Common myeloid progenitor, CD34-positive (primary cell): Measurements from ENCODE around the gene NCMAP.

ENCODE experiments used
- CTCF ChIA-PET: fragments of 350-600 bp; sonication (Branson Sonifier 250); formaldehyde crosslinking; loops from one replicate; lab custom pipeline; 2021; ENCODE audit warnings: antibody characterized with exemption; lab: Charles Lee
- POLR2A ChIA-PET: fragments of 350-600 bp; sonication (Branson Sonifier 250); formaldehyde crosslinking; loops from one replicate; lab custom pipeline; 2021; ENCODE audit warnings: antibody characterized with exemption; lab: Charles Lee
- DNase-seq, 3 donors: peaks; one replicate each; pipeline versions ENCODE4 v3.0.0 to v3.0.0-alpha.2; 2013
- H3K27ac ChIP-seq, 2 experiments: 1 replicate in 1 of 2; 2 replicates in 1 of 2; pipeline ENCODE4 v1.7.0; 2013; ENCODE audit warnings: inconsistent platforms in 2 of 2, low read length in 2 of 2, mild to moderate bottlenecking in 2 of 2, low read depth in 1 of 2, moderate library complexity in 1 of 2; ENCODE audit not compliant: severe bottlenecking in 2 of 2, insufficient read depth in 1 of 2, poor library complexity in 1 of 2
- H3K27me3 ChIP-seq, 5 experiments: replicated peaks in 2 of 5; 1 replicate in 3 of 5; 2 replicates in 2 of 5; pipeline versions ENCODE4 v1.6.1 to v1.7.0; 2013; ENCODE audit warnings: low read length in 4 of 5, mild to moderate bottlenecking in 2 of 5, moderate library complexity in 2 of 5, inconsistent platforms in 1 of 5; ENCODE audit not compliant: insufficient read depth in 5 of 5, control insufficient read depth in 4 of 5
- H3K36me3 ChIP-seq, 4 experiments: 1 replicate in 2 of 4; 2 replicates in 2 of 4; pipeline versions ENCODE4 v1.6.1 to v1.7.0; 2013; ENCODE audit warnings: low read length in 3 of 4, control low read depth in 1 of 4, mild to moderate bottlenecking in 1 of 4; ENCODE audit not compliant: control insufficient read depth in 4 of 4, insufficient read depth in 4 of 4
- H3K4me1 ChIP-seq, 4 experiments: 1 replicate in 3 of 4; 2 replicates in 1 of 4; pipeline versions ENCODE4 v1.6.1 to v1.7.1; 2013; ENCODE audit warnings: low read length in 3 of 4, mild to moderate bottlenecking in 3 of 4, control low read depth in 1 of 4, inconsistent platforms in 1 of 4, moderate library complexity in 1 of 4; ENCODE audit not compliant: control insufficient read depth in 4 of 4, insufficient read depth in 4 of 4; ENCODE audit errors: control extremely low read depth in 1 of 4
- H3K4me3 ChIP-seq, 7 experiments: 1 replicate in 4 of 7; 2 replicates in 3 of 7; pipeline versions ENCODE4 v1.5.1 to v1.7.0; 2013; ENCODE audit warnings: mild to moderate bottlenecking in 7 of 7, low read length in 6 of 7, moderate library complexity in 6 of 7, inconsistent platforms in 2 of 7, low read depth in 2 of 7, control low read depth in 1 of 7; ENCODE audit not compliant: insufficient read depth in 4 of 7, control insufficient read depth in 1 of 7; ENCODE audit errors: extremely low read depth in 1 of 7
- H3K9me3 ChIP-seq, 5 experiments: 1 replicate in 4 of 5; 2 replicates in 1 of 5; pipeline versions ENCODE4 v1.6.1 to v1.7.1; 2013; ENCODE audit warnings: low read length in 4 of 5, mild to moderate bottlenecking in 2 of 5, inconsistent platforms in 1 of 5, low read depth in 1 of 5, moderate library complexity in 1 of 5; ENCODE audit not compliant: control insufficient read depth in 4 of 5, insufficient read depth in 2 of 5; ENCODE audit errors: control extremely low read depth in 1 of 5
- WGBS: methylation state at CpG from one replicate; pipeline ENCODE4 v1.1.5; 2013; ENCODE audit not compliant: insufficient coverage; 5-methylcytosine and 5-hydroxymethylcytosine counted together

The NCMAP gene

DNA sequence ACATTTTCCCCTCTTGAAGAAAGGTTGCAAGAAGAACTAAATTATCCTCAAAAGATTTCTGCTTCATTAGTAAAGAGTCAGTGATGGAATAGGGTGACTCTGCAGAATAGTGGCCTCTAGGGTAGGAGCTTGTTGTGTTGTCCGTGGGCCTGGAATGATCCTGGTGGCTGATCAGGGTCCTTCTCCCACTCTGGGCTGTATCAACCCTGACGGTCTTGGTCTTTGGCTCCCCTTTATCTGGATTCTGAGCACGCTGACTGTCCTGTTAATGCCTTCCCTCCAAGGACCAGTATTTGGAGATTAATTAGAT is 50.4 kb downstream of the NCMAP start:
- no peak overlapping the region for H3K4me3 ChIP-seq
- peaks cover 0 to 5% (median 0%) of the 10 kb centered on the region in 5 experiments for H3K27me3 ChIP-seq
- POLR2A ChIA-PET, result no interaction called here
- WGBS, result 100% methylated on average over 1 of the region's 3 CpGs
- H3K4me1 ChIP-seq, result no peaks in the 10 kb centered on the region
- CTCF ChIA-PET, result interaction anchor here (0.7 kb wide), 1 partner anchor 19 kb away, joined by 3 read pairs; no protein-coding TSS in a partner anchor
- no peak for DNase-seq
- H3K9me3 ChIP-seq, result no peaks in the 10 kb centered on the region
- no peaks in the 10 kb centered on the region for H3K36me3 ChIP-seq
- H3K27ac ChIP-seq, result no peak overlapping the region

DNA sequence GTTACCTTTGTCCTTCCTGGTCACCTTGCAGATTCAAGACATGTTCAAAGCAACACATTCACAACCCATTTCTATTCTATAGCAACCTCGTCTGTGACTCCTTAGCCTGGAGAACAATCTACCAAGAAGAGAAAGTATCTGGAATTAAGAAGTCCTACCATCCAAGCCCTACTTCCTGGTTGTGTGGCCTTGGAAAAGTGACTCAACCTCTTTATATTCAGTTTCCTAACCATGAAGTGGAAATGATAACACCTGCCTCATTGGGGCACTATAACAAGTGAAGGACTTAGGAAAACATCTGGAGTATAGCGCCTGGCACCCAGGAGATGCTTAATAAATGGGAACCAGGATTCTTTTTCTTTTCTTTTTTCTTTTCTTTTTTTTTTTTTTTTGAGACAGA is 50.7 kb downstream of the NCMAP start:
- Histone ChIP-seq H3K4me1 (no peaks in the 10 kb centered on the region), H3K4me3 (no peak overlapping the region), H3K9me3 (no peaks in the 10 kb centered on the region), H3K27ac (no peak overlapping the region), H3K36me3 (no peaks in the 10 kb centered on the region), H3K27me3 (peaks cover 0 to 5% (median 0%) of the 10 kb centered on the region in 5 experiments)
- ChIA-PET CTCF (no interaction called here), POLR2A (no interaction called here)
- no peak for DNase-seq
- WGBS, result no CpG with 5 or more reads among the region's 2 CpGs

DNA sequence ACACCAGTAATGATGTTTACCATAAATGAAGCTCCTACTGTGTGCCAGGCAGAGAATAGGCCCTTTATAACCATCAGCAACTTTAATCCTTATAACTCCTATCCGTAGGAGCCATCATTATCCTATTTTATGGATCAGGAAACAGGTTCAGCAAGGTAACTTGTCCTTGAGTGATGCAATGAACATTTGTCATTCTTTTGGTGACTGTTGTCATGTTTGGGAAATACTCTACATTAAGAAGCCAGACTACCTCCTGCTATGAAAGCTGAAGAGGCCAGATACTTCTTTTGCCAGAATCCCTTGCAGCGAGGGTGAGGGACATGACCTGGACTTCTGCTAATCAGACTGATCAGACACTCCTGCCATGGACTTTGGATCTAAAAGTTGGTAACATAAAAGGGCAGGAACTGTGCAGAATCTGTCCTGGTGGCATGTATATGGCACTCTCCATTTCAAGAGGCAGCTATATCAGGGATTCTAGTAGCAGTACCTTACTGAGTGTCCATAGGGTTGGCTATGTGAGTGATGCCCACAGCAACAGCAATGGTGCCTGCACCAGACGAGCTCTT is 54.1 kb downstream of the NCMAP start:
- Histone ChIP-seq H3K4me1 (no peaks in the 10 kb centered on the region), H3K36me3 (no peaks in the 10 kb centered on the region), H3K4me3 (no peak overlapping the region), H3K27ac (no peak overlapping the region), H3K9me3 (no peaks in the 10 kb centered on the region), H3K27me3 (peaks cover 0 to 5% (median 0%) of the 10 kb centered on the region in 5 experiments)
- CTCF ChIA-PET, result interaction anchor here (1.3 to 1.5 kb wide), 2 partner anchors 11 to 19 kb away, joined by 4 to 5 read pairs; no protein-coding TSS in a partner anchor
- no peak for DNase-seq
- 96% methylated on average over 2 of the region's 3 CpGs for WGBS
- POLR2A ChIA-PET, result no interaction called here

DNA sequence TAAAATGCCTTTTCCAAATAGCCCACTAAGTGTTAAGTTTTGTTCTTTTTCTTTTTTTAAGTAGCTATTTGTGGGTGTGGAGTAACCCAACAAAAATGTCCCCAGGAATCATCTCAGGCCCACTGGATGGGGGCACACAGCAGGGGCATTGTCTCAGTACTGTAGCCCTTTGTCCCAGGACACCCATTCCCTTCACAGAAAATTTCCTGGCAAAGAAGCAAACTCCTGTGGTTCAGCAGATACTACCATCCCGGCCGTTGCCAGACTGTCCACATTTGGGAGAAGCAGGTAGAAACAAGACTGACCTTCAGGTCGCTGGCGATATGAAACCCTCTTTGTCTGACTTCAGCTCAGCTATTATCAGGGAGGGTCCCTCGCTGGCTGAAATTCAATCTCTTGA is 63.5 kb downstream of the NCMAP start:
- 93% methylated on average over 4 of the region's 5 CpGs for WGBS
- POLR2A ChIA-PET, result no interaction called here
- Histone ChIP-seq H3K4me1 (no peaks in the 10 kb centered on the region), H3K27me3 (peaks cover 0 to 3% (median 0%) of the 10 kb centered on the region in 5 experiments), H3K9me3 (no peaks in the 10 kb centered on the region), H3K4me3 (no peak overlapping the region), H3K27ac (no peak overlapping the region), H3K36me3 (no peaks in the 10 kb centered on the region)
- no peak for DNase-seq
- CTCF ChIA-PET, result no interaction called here

DNA sequence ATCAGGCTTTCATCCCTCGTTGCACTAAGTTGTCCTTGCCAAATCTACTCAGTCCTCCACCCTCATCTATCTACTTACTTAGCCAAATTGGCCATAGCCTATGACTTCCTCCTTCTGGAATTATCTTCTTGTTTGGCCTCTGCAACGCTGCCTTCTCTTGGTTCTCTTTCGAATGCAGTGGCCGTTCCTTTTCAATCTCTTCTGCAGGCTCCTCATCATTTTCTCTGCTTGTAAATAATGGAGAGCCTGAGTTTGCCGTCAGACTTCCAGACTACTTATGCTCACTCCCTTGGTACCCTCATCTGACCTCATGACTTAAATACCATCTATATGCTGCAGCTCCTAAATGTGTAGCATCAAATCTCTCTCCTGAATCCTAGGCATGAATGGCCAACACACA is 64.8 kb downstream of the NCMAP start:
- DNase-seq, result no peak
- no peaks in the 10 kb centered on the region for H3K4me1 ChIP-seq
- H3K27me3 ChIP-seq, result peaks cover 0 to 3% (median 0%) of the 10 kb centered on the region in 5 experiments
- no peak overlapping the region for H3K4me3 ChIP-seq
- H3K27ac ChIP-seq, result no peak overlapping the region
- POLR2A ChIA-PET, result no interaction called here
- CTCF ChIA-PET, result interaction anchor here (1.4 kb wide), 1 partner anchor 10 kb away, joined by 5 read pairs; no protein-coding TSS in a partner anchor
- H3K36me3 ChIP-seq, result no peaks in the 10 kb centered on the region
- H3K9me3 ChIP-seq, result no peaks in the 10 kb centered on the region
- 92% methylated on average over 4 of the region's 5 CpGs for WGBS

DNA sequence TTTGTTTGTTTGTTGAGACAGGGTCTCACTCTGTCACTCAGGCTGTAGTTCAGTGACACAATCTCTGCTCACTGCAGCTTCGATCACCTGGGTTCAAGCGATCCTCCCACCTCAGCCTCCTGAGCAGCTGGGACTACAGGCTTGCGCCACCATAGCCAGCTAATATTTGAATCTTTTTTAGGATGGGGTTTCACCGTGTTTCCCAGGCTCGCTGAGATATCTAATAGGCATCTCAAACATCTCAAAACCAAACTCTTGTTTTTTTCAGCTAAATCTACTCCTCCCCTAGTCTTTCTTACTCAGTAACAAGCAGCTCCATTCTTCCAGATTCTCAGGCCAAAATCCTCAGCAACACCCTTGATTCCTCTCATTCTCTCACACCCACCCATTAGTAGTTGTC is 65.2 kb downstream of the NCMAP start:
- peaks cover 0 to 3% (median 0%) of the 10 kb centered on the region in 5 experiments for H3K27me3 ChIP-seq
- no peak overlapping the region for H3K27ac ChIP-seq
- WGBS, result 92% methylated on average over 4 of the region's 5 CpGs
- H3K9me3 ChIP-seq, result no peaks in the 10 kb centered on the region
- CTCF ChIA-PET, result interaction anchor here (1.4 kb wide), 1 partner anchor 11 kb away, joined by 5 read pairs; no protein-coding TSS in a partner anchor
- no peaks in the 10 kb centered on the region for H3K36me3 ChIP-seq
- H3K4me3 ChIP-seq, result no peak overlapping the region
- POLR2A ChIA-PET, result no interaction called here
- H3K4me1 ChIP-seq, result no peaks in the 10 kb centered on the region
- DNase-seq, result no peak

DNA sequence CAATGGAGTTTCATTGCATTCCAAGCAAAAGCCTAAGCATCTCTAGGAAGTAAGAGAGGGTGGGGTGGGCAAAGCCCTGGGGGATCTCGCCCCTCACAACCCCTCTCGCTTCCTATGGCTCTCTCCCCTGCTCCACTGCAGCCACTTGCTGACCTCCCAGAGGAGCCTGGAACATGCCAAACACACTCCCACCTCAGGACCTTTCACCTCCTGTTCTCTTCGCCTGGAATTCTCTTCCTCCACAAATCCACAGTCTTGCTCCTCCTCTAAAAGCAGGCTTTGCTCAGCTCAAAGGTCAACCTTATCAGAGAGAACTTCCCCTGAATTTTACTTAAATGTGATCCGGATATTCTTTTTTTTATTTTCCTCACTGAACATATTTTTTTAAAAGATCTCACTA is 66.3 kb downstream of the NCMAP start:
- H3K27me3 ChIP-seq, result peaks cover 0 to 3% (median 0%) of the 10 kb centered on the region in 5 experiments
- H3K9me3 ChIP-seq, result no peaks in the 10 kb centered on the region
- H3K36me3 ChIP-seq, result no peaks in the 10 kb centered on the region
- no peaks in the 10 kb centered on the region for H3K4me1 ChIP-seq
- 100% methylated on average over 4 of the region's 4 CpGs for WGBS
- ChIA-PET CTCF (no interaction called here), POLR2A (no interaction called here)
- no peak overlapping the region for H3K4me3 ChIP-seq
- no peak for DNase-seq
- H3K27ac ChIP-seq, result no peak overlapping the region
